NCI-H1417 treated with DMSO at 0.1 percent for 48 hours (cell line): ENCODE results near the gene TMEM127.
"Not testable (repeated sequence)": the region's sequence is repeated elsewhere in the genome, so short reads cannot be mapped to it uniquely, and the experiment has no call there.

Source experiments
- DNase-seq: peaks from one replicate; lab custom pipeline; 2025; lab: John Stamatoyannopoulos, UW

TMEM127 gene

DNA sequence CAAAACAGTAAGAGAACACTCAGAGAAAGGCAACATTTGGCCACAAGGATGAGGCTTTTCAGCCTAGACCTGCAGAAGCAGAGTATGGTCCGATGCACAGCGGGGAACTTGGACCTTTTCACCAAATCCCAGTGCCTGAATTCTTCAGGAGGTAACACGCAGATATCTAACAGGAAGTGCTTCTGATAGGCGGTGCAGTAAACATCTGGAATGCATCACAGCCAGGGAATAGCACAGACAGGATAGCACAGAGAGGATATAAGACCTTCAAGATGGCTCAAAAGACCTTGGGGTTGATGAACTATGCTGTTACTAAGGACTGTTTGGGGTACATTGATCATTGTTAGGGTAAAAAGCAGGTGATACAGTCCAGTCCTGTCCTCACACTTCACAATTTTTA is 1.7 kb downstream of the TMEM127 start:
- DNase-seq = no peak

DNA sequence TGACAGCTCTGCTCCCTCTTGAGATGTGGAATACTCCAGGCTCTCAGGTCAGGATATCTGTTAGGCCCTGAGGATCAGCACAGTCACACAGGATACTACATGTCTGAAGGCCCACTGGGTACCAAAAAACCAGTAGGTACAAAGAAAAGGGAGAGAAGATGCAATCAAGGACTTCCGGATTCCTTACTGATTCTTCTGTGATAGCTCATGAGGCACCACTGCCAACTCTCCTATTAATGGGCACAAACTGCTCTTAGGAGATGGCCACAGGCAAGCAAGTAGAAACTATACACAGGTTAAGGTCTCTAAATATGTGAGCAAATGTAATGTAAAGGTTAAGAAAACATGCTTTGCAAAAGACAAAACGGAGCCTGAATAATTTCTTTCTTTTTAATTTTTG is 3.5 kb downstream of the TMEM127 start:
- no peak for DNase-seq

DNA sequence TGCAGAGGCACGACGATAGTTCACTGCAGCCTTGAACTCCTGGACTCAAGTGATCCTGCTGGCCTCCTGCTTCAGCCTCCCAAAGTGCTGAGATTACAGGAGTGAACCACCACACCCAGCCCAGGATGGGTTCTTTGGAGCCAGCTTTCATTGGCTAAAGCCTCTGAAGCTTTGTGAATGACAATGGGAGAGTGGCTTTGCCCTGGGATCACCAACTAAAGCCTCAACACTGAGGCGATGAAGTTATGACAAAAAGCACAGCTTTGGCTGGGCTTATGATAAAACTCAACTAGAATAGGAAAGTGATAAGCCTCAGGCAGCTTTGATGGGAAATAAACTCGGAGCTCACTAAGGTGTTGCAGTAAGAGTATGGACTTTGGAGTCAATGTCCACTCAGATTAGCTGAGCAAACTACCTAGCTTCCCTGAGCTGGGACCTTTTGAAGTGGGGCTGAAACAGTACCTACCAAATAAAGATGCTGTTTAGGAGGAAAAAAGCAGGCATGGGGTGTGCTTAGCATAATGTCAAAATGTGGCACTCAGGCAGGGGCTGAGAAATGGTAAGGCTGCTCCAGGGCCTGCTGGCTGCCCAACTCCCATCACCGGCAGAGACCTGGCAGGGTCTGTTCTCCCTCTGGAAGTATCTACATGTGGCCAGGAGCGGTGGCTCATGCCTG is 4.3 kb downstream of the TMEM127 start:
- DNase-seq = no peak

DNA sequence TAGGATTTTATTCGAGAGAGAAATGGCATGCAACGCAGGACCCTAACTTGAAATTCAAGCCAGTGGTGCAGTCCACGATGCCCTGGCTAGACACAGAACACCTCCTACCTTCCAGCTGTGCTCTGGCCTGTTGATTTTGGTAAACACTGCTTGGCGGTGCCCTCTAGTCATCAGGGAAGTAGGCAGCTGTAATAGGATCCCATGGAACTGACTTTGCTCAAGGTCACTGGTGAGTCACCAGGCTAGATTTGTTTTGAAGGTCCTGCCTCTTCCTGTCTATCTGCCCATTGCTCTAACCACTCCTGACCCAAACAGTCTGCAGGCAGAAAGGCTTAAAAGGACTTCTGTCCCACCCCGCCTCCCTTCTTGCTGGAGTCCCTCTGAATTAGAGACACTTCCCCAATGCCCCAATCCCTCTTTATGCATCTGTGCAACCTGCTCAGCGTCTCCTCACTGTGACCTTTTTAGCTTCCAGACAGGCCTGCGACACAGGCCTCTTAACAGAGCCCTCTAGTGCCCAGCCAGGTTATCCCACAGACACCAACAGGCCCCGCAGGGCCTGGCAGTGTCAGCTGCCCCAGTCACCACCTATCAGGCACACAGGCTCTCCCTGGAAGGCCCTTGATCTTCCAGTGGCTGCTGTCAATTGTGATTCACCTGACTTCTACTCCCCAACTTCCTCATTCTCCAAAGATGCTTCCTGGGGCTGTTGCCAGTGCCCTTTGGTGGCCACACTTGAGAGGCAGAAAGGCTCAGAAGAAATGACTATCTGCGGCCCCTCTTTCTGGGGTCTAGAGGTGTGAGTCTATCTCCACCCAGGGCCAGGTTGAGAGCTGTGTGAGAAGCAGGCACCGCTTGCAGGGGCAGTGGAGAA is 5.2 kb downstream of the TMEM127 start:
- no peak for DNase-seq

DNA sequence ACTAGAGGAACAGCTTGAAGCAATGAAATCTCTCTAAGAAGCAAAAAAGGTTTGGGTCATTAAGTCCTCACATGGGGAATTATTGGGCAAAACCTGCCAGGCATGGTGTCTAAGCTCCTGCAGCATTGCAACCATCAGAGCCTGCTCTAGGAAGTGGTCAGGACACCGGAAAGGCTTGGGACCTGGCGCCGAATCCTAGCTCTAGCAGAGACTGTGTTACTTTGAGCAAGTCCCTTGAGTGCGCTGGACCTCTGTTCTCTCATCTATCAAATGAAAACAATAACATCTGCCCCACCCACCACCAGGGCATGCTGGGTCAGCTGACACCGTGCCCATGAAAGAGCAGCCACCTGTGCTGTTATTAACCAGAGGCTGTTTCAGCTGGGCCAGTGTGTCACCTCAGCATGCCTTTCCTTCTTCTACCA is 6.3 kb downstream of the TMEM127 start:
- DNase-seq = no peak

DNA sequence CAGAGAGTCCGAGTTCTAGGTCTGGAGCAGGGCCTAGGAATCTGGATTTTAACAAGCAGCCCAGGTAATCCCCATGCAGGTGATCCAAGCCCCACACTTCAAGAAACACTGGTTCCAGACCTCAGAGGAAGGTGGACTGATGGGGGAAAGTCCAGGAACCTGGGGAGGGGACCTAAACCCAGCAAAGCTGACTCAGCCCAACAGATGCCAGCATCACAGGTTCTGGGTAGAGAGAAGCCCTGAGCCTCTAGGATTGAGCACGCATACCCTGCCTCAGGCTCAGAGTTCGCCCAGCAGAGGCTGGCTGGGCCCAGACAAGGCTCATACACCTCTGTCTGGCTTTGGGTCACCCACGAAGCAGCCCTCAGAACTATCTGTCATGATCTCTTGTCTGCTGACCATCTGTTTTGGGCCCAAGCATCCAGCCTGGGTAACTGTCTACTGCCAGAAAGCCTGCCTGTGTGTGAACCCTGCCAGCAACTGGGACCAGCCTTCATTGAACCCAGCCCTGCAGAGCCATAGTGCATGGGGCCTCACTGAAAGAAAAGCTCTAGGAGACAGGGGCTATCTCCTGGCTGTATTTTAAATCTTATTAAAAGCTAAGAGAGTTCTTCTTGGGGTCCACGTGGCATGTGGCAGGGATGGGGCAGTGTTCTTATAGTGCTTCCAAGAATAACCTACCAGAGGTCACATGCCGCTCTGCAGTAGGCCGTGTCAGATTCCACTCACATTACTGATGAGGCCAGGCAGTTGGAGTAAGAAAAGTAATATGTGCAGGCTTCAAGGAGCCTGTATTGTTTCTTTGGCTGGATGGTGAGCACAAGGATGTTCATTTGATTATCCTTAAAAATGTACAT is 7.4 kb downstream of the TMEM127 start:
- DNase-seq = no peak

DNA sequence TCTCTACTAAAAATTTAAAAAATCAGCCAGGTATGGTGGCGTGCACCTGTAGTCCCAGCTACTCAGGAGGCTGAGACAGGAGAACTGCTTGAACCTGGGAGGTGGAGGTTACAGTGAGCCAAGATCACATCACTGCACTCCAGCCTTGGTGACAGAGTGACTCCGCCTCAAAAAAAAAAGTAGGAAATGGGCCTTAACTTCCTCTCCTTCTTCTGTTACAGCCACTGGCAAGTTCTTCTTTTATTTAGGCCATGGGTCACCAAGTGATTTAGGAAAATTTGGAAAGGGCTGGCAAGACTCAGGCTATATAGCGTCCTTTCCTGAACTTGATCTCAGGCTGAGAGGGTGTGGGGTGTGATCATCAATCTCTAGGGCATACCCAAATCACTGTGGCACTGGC is 8.1 kb downstream of the TMEM127 start:
- not testable (repeated sequence) for DNase-seq

DNA sequence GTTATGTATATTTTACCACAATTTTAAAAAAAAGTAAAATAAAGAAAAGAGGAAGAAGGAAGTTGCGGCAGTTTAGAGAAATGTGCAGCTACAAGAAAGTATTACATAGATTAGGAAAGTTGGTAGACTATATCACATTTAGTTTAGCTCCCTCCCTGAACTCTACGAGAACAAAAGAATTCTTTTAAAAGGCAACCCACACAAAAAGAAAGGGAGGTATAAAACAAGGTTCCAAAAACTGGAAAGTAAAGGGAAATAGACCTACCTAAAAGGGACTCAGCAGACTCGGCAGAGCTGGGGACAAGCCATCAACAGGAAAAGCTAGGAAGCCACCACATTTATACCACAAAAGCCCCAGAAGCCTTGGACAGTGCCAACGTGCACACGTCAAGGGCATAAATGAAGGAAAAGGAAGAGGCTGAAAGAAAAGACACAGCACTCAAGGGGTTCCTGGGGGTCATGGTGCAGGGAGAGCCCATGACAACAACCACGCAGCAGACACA is 9.1 kb downstream of the TMEM127 start:
- no peak for DNase-seq

DNA sequence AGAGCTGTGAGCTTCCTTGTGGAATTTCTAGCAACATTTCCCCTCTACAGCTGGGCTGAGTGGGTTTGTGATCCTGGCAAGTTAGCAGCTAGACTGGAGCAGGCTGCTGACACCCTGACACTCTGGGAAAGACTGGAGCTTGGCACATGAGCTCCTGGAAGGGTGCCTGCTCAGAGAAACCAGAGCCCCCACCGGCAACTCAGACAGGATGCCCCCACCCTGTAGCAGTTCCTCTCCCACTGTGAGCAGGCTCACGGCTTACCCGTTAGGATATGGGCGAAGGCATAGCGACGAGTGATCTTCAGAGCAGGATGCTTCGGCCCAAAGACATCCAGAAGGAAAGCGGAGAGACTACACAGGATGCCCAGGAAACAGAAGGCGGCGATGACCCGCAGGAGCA is 11.2 kb downstream of the TMEM127 start:
- no peak for DNase-seq

DNA sequence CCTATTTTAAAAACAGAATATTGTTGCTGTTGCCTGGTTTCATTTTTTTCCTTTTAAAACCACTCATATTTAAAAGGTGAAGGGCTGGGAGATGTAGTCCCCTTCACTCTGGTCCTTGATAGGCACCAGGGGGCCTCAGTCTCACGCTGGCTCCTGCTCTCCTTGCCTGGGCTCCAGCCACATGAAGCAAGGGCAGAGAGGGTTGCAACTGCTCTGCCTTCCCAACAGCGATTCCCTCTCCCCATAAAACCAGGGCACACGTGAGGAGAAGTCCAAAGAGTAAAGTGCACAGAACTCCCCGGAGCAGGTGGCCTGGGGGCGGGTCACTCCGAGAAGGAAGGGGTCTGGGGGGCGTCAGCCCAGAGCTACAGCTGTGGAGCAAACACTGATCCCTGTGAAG is 12.8 kb downstream of the TMEM127 start:
- no peak for DNase-seq

DNA sequence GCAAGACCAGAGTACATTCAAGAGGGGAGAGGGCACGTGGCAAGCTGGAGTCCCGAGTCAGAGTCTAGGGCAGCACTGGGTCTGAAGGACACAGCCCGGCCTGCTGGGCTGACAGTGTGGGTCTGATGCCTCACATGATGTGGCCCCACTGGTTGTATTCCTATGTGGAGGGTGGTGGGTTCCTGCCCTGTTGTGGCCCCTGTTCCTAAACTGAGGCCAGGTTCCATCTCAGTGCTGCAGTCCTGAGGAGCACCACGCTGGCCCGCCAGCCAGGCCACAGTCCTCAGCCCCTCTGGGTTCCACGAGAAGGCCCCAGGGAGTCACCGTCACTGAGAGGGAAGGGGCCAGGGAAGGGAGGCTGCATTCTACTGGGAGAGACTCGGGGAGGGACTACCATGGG is 13.3 kb downstream of the TMEM127 start:
- DNase-seq = no peak

DNA sequence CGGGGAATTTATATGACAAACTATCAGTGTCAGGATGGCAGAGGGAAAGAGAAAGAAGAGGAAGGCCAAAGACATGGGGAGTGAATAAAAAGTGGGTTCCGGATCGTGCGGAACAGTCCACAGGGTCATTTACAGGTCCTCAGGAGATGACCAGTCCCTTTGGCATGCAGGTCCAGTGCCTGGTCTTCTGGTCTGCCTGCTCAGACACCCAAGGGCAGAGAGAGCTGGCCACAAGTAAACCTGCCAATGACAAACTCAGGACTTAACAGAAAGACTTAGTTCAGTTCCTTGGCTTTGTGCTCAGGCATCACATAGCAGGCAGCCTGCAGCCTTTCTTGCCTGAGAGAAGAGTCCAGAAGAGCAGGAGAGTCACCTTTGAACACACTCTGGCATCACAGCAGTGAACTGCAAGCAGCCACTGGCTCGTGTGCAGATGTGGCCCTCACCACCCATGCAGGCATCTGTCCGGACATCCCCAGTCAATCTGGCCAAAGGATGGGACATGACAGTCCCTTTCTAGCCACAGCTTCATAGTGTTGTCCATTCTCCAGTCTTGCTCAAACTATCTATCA is 14.0 kb downstream of the TMEM127 start:
- DNase-seq = no peak

DNA sequence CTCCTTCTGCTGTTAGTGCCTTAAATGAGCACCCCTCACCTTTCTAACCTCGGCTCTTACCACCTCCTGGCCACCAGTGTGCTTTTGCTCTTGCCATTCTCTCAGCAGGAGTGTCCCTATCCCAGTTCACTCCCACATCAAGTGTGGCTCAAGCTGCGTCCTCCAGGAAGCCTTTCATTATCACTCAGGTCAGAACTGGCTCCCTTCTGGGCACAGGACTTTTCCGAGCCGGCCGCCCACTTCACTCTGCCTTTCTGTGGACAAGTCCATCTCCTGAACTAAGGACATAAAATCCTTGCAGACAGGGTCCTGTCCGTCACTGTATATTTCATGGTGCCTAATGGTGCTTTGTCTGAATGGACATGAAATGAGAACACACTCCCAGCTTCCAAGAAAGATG is 15.6 kb downstream of the TMEM127 start:
- no peak for DNase-seq

DNA sequence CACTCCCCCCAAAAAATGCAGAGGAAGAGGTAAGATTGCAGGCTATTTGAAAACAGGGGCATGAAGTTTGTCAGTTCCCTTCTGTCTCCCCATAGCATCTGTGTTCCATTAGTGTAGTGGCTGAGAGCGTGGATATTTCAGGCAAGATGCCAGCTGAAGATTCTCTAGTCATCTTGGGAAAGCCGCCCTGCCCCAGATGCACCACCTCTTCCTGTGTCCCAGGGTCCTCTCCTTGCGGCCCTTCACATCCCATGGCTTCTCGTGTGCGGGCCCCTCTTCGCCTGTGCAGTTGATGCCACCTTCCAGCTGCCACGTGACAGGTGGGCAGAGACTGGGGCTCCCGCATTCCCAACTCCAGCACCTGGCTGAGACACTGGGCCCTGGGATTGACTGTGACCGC is 16.1 kb downstream of the TMEM127 start:
- no peak for DNase-seq

DNA sequence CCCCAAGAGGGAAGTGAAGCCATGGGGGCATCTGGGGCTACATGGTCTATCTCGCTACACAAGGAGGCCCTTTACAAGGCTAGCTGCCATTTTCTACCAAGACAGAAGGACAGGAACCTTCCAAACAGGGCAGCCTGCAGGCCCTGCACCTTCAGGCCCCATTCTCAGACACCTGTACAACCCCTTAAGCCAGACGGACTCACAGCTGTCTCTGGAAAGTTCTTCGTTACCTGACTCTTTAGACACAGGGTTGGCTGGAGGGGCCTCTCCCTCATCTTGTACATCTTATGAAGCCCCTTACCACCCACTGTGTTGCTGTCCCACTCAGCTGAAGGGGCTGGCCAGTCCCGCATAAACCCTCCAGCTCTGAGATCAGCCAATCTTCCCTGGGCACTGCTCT is 17.2 kb downstream of the TMEM127 start:
- no peak for DNase-seq

DNA sequence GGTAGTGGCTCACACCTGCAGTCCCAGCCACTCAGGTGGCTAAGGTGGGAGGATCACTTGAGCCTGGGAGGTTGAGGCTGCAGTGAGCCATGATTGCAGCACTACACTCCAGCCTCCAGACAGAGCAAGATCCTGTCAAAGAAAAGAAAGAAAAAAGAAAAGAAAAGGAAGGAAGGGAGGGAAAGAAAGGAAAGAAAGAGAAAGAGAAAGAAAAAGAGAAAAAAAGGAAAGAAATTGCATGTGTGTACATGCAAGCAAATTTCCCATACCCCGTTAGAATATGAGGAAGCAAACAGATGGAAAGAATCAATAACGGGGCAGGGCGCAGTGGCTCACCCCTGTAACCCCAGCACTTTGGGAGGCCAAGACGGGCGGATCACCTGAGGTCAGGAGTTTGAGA is 17.9 kb downstream of the TMEM127 start:
- DNase-seq = no peak

DNA sequence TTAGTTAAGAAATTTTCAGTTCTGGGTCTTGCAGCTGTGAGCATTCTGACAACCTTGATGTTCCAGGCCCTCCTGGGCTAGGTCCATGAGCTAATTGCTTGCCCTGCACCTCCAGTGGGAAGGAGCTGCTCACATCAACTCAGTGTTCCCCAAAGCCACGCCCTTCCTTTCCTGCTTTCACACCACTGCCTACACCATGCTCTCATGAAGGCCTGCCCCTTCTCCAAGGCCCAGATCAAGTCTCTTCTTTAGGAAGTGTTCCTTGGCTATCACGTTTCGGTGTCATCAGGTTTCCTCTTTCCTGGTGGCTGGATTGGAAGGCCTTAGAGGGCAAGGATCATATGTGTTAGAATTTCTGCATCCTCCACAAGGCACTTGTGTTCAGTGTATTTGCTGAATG is 18.8 kb downstream of the TMEM127 start:
- no peak for DNase-seq

DNA sequence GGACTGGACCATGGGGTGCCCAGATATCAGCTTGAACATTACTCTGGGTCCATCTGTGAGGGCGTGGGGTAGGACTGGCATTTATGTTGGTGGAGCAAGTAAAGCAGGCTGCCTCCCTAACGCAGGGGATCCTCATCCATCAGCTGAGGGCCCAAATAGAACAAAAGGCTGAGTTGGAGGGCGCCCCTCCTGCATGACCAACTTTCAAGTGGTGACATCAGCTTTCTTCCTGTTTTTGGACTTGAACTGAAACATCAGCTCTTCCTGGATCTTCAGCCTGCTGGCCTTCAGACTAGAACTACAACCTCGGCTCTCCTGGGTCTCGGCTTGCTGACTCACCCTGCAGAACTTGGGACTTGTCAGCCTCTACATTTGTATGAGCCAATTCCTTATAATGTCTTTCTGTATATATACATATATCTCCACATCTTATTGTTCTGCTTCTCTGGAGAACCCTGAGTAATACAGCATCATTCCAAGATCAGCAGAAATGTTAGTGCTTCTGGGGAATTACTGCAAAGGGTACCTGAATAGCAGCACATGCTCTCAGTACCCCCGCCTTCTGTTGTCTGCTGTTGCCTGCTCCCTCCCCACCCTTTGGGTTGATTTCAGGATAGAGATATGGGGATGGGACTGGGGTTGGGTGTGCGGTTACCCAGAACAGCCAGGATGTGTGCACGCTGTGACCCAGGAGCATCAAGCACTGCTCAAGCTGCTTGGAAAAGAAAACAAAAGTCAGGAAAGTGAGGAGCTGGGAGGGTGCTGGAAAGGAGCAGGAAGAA is 20.0 kb downstream of the TMEM127 start:
- DNase-seq = no peak

DNA sequence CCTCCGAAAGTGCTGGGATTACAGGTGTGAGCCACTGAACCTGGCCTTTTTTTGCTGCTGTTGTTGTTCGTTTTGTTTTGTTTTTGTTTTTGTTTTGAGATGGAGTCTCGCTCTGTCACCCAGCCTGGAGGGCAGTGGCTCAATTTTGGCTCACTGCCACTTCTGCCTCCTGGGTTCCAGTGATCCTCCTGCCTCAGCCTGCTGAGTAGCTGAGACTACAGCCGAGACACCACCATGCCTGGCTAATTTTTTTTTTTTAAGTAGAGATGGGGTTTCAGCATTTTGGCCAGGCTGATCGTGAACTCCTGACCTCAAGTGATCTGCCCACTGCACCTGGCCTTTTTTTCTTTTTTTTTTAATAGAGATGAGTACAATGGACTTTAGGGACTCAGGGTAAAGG is 22.0 kb downstream of the TMEM127 start:
- DNase-seq = no peak

DNA sequence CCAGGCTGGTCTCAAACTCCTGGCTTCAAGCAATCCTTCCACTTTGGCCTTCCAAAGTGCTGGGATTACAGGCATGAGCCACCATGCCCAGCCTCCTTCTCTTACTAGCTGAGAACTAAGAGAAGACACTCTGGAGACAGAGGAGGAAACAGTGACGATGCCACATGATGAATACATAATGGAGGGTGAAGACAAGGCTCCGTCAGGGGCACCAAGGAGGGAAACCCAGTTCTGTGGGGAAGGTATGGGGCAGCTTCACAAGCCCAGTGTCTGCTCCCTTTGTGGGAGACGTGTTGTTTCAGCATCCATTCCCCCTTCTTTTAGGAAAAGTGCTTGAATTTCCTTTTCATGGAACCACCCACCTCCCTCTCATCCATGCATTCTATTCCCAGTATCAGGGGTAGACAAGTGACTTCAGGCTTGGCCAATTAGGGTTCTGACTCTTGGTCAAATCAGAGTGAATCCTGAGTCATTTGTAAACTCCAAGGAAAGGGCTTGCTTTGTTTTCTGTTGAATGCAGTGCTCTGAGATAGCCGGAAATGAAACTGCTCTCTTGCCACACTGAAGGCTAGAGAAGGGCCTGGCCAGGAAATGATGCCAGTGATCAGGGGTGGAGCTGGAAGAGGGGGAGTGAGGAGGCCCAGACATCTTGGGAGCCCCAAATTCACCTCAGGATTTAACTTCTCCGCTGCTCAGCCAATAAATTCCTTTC is 23.7 kb downstream of the TMEM127 start:
- DNase-seq = no peak

DNA sequence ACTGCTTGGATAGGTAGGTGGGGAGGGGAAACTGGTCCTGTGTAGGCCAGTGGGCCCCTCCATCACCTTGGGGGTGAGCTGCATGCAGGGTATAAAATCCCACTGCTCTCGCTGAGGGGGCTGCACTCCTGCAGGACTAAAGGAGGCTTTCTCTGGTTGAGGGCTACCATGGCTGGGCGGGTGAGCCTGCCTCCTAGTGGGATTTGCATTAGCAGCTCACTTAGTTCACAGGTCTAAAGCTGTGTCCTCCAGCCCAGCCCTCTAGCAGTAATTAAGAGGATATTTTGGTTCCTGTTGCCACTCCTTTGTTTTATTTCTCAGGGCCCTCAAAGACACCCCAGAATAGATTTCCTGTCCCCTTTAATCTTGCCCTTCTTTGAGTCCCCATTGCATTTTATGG is 24.6 kb downstream of the TMEM127 start:
- DNase-seq = no peak
